ENCODE measurements around the gene TNS4. TPM values are rescaled to one million over a fixed set of nuclear protein-coding genes. Genes with fewer than 3 reads are reported as not detected.

TNS4 gene
- total RNA-seq, 2 experiments from 2014 or later, result 0.22 to 0.97 TPM

DNA sequence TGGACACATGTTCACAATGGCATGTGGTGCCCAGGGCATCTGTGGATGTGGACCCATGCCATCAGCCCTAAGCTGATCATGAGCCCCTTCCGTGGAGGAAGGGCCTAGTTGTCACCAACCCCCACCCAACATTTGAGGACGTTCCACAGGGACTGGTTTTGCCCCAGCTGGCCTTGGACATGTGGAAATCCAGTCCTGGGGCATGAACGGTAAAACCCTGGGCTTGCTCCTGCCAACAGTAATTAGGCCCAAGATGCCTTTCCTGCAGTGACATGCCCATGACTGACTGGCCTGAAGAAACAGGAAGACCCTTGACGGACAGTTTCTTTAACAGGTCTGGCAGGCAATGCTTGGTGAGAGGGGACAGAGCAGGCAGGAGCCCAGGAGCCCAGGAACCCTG, 7.7 kb downstream of the TNS4 start:
- intact Hi-C loops (cut with micrococcal nuclease; ENCODE audit: unreplicated experiment), result no loop called here
- Histone ChIP-seq H3K4me2 (ENCODE audit: low read length) (no peak overlapping the region), H3K36me3 (ENCODE audit: insufficient read depth, low read length) (no peaks in the 10 kb centered on the region), H3K9me3 (ENCODE audit: low read length) (no peaks in the 10 kb centered on the region), H3K9me2 (ENCODE audit: insufficient read depth, low read length) (no peaks in the 10 kb centered on the region), H4K20me1 (ENCODE audit: insufficient read depth, low read length) (no peaks in the 10 kb centered on the region), H3K79me2 (ENCODE audit: insufficient read depth, low read depth, low read length) (no peaks in the 10 kb centered on the region), H2AFZ (ENCODE audit: low read length) (no peak overlapping the region), H3K4me1 (ENCODE audit: insufficient read depth, low read length, poor library complexity, severe bottlenecking) (peaks cover 26% of the 10 kb centered on the region), H3K4me3 (ENCODE audit: low read depth, low read length, poor library complexity, severe bottlenecking) (no peak overlapping the region), H3K27ac (ENCODE audit: low read depth, low read length, poor library complexity, severe bottlenecking) (no peak overlapping the region)
- POLR2A ChIA-PET, result no interaction called here
- CTCF ChIA-PET (ENCODE audit: unreplicated experiment), result no interaction called here
- no TSS peak for BruUV-seq (replicated peaks)
- no peak for DNase-seq (ENCODE audit: low spot score)
- TF ChIP-seq, protein P1, sequence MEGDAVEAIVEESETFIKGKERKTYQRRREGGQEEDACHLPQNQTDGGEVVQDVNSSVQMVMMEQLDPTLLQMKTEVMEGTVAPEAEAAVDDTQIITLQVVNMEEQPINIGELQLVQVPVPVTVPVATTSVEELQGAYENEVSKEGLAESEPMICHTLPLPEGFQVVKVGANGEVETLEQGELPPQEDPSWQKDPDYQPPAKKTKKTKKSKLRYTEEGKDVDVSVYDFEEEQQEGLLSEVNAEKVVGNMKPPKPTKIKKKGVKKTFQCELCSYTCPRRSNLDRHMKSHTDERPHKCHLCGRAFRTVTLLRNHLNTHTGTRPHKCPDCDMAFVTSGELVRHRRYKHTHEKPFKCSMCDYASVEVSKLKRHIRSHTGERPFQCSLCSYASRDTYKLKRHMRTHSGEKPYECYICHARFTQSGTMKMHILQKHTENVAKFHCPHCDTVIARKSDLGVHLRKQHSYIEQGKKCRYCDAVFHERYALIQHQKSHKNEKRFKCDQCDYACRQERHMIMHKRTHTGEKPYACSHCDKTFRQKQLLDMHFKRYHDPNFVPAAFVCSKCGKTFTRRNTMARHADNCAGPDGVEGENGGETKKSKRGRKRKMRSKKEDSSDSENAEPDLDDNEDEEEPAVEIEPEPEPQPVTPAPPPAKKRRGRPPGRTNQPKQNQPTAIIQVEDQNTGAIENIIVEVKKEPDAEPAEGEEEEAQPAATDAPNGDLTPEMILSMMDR (conservative IDR thresholded peaks at IDR 0.05; ENCODE audit: low read length), result no peak
- TF ChIP-seq EZH2phosphoT487 (IDR thresholded peaks at IDR 0.05; ENCODE audit: borderline replicate concordance, low read depth, low read length), result no peak

DNA sequence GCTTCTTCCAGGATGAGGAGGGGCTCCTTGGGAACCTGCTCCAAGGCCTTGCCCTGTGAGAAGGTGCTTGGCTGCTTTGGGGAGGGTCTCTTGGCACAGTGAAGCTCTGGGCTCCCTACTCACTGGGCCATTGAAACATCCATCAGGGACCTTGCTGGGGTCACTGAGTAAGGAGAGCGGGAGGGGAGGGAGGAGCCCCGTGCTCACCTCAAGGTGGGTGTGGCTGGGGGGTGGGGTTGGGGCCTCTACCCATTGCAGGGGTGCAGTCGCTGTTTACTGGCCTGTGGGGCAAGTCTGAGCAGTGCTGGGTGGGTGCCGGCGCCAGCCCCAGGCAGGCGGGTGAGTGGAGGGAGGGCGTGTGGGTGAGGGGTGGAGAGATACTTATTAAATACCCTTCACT, 9.9 kb downstream of the TNS4 start:
- peaks cover 26% of the 10 kb centered on the region for H3K4me1 ChIP-seq (ENCODE audit: insufficient read depth, low read length, poor library complexity, severe bottlenecking)
- no peaks in the 10 kb centered on the region for H4K20me1 ChIP-seq (ENCODE audit: insufficient read depth, low read length)
- H3K27ac ChIP-seq (ENCODE audit: low read depth, low read length, poor library complexity, severe bottlenecking), result no peak overlapping the region
- ChIA-PET CTCF (ENCODE audit: unreplicated experiment) (no interaction called here), POLR2A (interaction anchor here (0.6 to 1.3 kb wide), 2 partner anchors 22 to 251 kb away, joined by 3 to 4 read pairs; no protein-coding TSS in a partner anchor)
- H3K9me2 ChIP-seq (ENCODE audit: insufficient read depth, low read length), result no peaks in the 10 kb centered on the region
- H3K79me2 ChIP-seq (ENCODE audit: insufficient read depth, low read depth, low read length), result no peaks in the 10 kb centered on the region
- no peak overlapping the region for H3K4me3 ChIP-seq (ENCODE audit: low read depth, low read length, poor library complexity, severe bottlenecking)
- H2AFZ ChIP-seq (ENCODE audit: low read length), result no peak overlapping the region
- intact Hi-C loops (cut with micrococcal nuclease; ENCODE audit: unreplicated experiment), result no loop called here
- BruUV-seq (replicated peaks), result no TSS peak
- no peaks in the 10 kb centered on the region for H3K9me3 ChIP-seq (ENCODE audit: low read length)
- H3K4me2 ChIP-seq (ENCODE audit: low read length), result no peak overlapping the region
- no peak for DNase-seq (ENCODE audit: low spot score)
- H3K36me3 ChIP-seq (ENCODE audit: insufficient read depth, low read length), result no peaks in the 10 kb centered on the region
- TF ChIP-seq, protein P1 (conservative IDR thresholded peaks at IDR 0.05; ENCODE audit: low read length), result no peak
- TF ChIP-seq EZH2phosphoT487 (IDR thresholded peaks at IDR 0.05; ENCODE audit: borderline replicate concordance, low read depth, low read length), result no peak

DNA sequence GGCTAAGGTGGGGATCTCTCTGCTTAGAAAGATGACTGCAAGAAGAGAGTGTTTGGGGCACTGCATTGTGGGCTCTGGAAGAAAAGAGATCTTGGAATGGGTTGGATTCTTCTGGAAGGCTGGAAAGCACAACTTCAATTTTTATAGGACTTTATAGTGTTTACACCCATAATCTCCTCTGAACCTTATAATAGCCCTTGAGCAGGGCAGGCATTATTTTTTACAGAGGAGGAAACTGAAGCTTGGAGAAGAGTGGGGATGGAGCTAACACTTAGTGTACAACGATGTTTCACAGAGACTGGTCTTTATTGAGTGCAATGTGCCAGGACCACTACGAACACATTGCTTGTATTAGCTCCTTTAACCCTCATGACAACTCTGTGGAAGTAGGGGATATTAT, 10.4 kb downstream of the TNS4 start:
- peak overlapping the region; percentile 80 for H2AFZ ChIP-seq (ENCODE audit: low read length)
- no peaks in the 10 kb centered on the region for H3K9me2 ChIP-seq (ENCODE audit: insufficient read depth, low read length)
- no peaks in the 10 kb centered on the region for H3K79me2 ChIP-seq (ENCODE audit: insufficient read depth, low read depth, low read length)
- ChIA-PET POLR2A (interaction anchor here (0.6 to 1.3 kb wide), 2 partner anchors 22 to 251 kb away, joined by 3 to 4 read pairs; no protein-coding TSS in a partner anchor), CTCF (ENCODE audit: unreplicated experiment) (no interaction called here)
- peak overlapping the region; percentile 55; the same call in 1 of the 2 replicates for H3K4me2 ChIP-seq (ENCODE audit: low read length)
- no peak for DNase-seq (ENCODE audit: low spot score)
- no peak for TF ChIP-seq EZH2phosphoT487 (IDR thresholded peaks at IDR 0.05; ENCODE audit: borderline replicate concordance, low read depth, low read length)
- TF ChIP-seq, protein P1 (conservative IDR thresholded peaks at IDR 0.05; ENCODE audit: low read length), result no peak
- H3K4me1 ChIP-seq (ENCODE audit: insufficient read depth, low read length, poor library complexity, severe bottlenecking), result peaks cover 26% of the 10 kb centered on the region
- no peak overlapping the region for H3K27ac ChIP-seq (ENCODE audit: low read depth, low read length, poor library complexity, severe bottlenecking)
- H3K9me3 ChIP-seq (ENCODE audit: low read length), result no peaks in the 10 kb centered on the region
- H3K36me3 ChIP-seq (ENCODE audit: insufficient read depth, low read length), result no peaks in the 10 kb centered on the region
- no peak overlapping the region for H3K4me3 ChIP-seq (ENCODE audit: low read depth, low read length, poor library complexity, severe bottlenecking)
- no TSS peak for BruUV-seq (replicated peaks)
- intact Hi-C loops (cut with micrococcal nuclease; ENCODE audit: unreplicated experiment), result no loop called here
- H4K20me1 ChIP-seq (ENCODE audit: insufficient read depth, low read length), result no peaks in the 10 kb centered on the region
